ENCODE measurements around the gene PMFBP1.

Gene PMFBP1

GRCh38 chr16:72179204-72179970 is 7.4 kb upstream of the PMFBP1 start:
- no peak for DNase-seq

DNA sequence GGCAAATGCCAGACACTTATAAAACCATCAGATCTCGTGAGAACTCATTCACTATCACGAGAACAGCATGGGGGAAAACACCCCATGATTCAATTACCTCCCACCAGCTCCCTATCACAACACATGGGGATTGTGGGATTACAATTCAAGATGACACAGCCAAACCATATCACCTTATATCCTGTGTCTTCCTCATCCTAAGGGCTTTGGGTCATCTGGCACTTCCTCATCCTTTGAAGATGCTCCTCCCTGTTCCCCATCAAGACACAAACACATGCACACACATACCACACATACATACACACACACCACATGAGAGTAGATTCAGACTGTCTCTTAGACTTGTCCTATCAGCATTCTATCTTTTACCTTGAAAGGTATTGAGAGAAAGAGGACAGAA is 2.8 kb upstream of the PMFBP1 start:
- no peak for DNase-seq

DNA sequence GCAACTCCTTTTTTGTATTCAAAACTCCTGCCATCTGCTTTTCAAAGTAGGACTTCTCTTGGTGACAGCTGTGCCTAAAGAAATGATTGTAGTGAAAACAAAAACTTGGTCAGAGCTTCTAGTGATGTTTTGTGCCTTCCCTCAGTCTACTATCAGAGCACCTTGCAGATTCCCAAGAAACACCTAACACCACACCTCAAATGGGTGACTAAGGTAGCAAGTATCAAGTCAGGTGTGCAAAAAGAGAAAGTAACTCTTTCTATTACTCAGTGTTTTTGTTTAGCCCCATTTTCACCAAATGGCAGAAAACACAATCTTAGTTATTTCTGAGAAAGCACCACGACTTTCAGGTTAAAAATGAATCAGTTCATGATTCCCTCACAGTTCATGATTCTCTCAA is 2.0 kb upstream of the PMFBP1 start:
- no peak for DNase-seq

- DNase-seq: no peak
Measured at GRCh38 chr16:72171236-72171635, 719 bp downstream of the PMFBP1 start.

- no peak for DNase-seq
Measured at GRCh38 chr16:72169708-72170107, 2.2 kb downstream of the PMFBP1 start.

GRCh38 chr16:72168365-72168764 is 3.6 kb downstream of the PMFBP1 start:
- DNase-seq: no peak

GRCh38 chr16:72166954-72167561 is 4.9 kb downstream of the PMFBP1 start:
- no peak for DNase-seq

DNA sequence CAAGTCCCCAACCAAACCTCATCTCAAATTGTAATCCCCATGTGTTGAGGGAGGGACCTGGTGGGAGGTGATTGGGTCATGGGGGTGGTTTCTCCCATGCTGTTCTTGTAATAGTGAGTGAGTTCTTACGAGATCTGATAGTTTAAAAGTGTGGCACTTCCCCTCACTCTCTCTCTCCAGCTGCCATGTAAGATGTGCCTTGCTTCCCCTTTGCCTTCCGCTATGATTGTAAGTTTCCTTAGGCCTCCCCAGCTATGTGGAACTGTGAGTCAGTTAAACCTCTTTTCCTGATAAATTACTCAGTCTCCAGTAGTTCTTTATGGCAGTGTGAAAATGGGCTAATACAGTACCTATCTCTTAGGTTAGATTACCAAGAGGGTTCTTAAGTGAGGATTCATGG is 5.8 kb downstream of the PMFBP1 start:
- no peak for DNase-seq

- no peak for DNase-seq
Measured at GRCh38 chr16:72164691-72165090, 7.3 kb downstream of the PMFBP1 start.

DNA sequence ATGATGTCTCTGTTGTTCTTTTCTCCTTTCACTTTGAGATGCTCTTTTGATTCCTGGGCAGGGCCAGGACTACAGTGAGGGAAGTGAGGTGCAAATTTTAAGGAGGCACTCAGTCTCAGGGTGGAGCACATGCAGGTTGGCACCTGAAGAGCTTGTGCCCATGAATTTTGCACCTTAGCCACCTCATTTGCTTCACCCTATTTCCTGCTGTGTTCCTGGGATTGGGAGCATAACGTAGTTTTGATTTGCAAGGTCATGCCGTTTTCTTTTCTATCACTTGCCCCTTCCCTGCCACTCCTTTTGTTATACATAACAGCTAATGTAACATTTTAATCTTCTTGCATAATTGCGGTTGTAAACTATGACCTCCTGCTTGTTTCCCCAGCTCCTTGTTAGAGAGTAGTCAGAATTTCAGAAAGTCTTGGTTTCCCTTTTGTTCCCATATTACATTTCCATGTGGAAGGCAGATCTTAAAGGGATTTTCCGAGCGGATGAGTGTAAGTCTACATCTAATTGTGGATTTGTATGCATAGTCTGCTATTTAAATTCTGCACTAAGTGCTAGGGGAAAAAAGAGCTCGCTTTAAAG is 9.8 kb downstream of the PMFBP1 start:
- no peak for DNase-seq

DNA sequence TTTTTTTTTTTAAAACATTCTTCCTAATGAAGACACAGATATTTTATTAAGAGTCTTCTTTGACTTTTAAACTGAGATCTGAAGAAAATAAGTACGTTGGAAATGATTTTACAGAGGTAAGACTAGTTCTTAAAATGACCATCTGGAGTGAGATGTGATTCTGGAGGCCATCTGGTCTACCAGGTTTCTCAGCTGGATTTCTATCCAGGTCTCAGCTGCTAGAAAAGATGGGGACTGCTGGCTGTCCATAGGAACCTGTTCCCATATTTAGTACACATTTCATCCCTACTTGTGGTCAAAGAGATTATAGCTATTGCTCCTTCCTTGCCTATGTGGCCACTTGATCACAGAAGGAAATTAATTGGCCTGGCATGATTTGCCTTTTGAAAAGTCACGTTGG is 12.2 kb downstream of the PMFBP1 start:
- no peak for DNase-seq

DNA sequence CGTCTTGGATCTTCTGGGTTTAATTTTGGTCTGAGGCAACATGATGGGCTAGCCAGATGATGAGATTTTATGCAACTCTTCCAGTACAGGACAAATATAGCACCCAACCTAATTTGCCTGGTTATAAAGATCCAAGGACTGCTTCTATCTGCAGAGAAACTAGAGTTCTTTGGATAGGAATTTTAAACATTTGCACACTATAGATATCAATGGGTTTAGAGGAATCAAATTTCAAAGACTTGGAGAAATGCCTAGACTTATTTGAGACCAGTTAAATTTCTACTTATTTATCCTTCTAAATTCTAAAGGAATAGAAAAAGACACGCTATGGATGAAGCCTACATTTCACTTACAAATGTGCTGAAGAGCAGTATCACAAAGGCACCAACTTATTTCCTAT is 12.6 kb downstream of the PMFBP1 start:
- DNase-seq: no peak

GRCh38 chr16:72149676-72150464 is 22.1 kb downstream of the PMFBP1 start:
- DNase-seq: no peak

- no peak for DNase-seq
Measured at GRCh38 chr16:72142476-72142875, 29.5 kb downstream of the PMFBP1 start.

DNA sequence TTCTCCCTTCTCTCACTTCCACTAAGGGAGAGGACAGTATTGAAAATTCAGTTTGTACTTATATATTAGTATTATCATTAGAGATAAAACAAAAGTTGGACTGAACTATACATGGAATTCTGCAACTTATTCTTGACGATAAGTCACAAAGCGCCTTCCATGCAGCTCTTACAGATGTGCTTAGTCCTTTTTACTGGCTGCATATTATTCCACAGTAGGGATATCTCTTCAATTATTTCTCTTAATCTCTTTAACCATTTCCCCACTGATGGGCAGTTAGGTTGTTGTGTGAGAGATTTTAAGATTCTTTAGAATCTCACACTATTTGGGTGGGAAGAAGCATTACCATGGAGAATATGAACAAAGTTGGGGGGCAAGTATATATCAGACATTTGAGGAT is 32.0 kb downstream of the PMFBP1 start:
- no peak for DNase-seq

- no peak for DNase-seq
Measured at GRCh38 chr16:72138064-72138572, 33.8 kb downstream of the PMFBP1 start.

GRCh38 chr16:72137380-72138063 is 34.4 kb downstream of the PMFBP1 start:
- no peak for DNase-seq

GRCh38 chr16:72134507-72134906 is 37.4 kb downstream of the PMFBP1 start:
- no peak for DNase-seq

DNA sequence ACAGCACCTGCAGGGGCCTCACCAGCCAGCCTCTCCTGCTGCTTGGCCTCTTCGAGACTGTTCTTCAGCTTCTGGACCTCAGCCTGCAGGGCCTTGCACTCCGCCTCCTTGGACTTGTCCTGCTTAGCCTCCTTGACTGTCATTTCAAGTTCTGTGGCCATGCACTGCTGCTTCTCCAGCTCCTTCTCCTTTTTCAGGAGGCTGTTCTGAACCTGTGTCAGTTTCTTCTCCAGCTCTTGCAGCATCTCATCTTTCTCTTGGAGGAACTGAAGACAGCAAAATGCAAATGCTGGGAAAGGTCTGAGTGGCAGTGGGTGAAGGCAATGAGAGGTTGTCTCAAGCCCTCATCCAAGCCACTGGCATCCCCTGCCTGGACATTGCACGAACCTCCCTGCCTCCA is 39.2 kb downstream of the PMFBP1 start:
- no peak for DNase-seq

GRCh38 chr16:72131036-72131435 is 40.9 kb downstream of the PMFBP1 start:
- DNase-seq: no peak

DNA sequence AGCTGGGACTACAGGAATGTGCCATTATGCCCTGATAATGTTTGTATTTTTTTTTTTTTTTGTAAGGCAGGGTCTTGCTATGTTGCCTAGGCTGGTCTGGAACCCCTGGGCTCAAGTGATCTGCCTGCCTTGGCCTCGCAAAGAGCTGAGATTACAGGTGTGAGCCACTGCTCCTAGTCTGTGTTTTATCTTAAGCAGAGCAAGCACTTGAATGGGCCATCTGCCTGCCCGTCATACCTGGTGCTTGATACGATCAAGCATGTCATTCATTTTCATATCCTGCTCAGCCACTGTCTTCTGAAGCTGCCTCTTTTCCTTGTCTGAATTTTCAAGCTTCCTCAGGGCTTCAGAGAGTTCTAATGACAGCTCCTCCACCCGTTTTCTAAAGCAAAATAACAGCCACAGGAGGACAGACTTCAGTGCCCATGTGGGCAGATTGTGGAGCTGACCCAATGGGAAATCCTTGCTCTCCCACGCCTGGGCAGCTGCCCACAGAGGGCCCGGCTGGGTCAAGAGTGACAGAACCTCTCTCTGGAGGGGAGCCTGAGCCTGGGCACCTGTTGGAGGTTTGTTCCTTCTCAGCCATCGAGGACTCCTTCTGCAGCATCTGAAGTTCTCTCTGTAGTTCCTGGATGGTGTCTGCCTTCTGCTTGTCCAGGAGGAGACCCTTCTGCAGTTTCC is 41.8 kb downstream of the PMFBP1 start:
- no peak for DNase-seq

DNA sequence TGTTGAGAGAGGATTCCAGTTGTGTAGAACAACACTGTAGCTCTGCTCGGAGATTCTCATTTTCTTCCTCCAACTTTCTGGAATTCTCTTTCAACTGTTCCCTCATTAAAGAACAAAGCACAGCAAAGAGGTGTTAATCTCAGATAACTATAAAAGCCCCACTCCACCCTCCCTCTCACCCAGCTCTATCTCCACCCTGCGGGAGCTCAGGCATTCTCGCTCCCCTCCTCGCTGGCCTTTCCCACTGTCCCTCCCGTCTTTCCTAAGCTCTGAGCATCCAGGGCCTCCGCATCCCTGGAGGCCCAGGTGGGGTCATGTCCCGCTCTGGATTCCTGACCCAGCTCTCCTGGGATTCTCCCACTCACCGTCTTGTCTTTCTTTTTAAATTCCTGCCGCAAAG is 43.3 kb downstream of the PMFBP1 start:
- no peak for DNase-seq
